ENCODE results near the gene KHDRBS2. TPM values are rescaled to one million over a fixed set of nuclear protein-coding genes. Genes with fewer than 3 reads are reported as not detected.
"Not testable (repeated sequence)": the region's sequence is repeated elsewhere in the genome, so short reads cannot be mapped to it uniquely, and the experiment has no call there.

The KHDRBS2 gene
- polyA plus RNA-seq, 3 donors from 2014 or later: not detected

DNA sequence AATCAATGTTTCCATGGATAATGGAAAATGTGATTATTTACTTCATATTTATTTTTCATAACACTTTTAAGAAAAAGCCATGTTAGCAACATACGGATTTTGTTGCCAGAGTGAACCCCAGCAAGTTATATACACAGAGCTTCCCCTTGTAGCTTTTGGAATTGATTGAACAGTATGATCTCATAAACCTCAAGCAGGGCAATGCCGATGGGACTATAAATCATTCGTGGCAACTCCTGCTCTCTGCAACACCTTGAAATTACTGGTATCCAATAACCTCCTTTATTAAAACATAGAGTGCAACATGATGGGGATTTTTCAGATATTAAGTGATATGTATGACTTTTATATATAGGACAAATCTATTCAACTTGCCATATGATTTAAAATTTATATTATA is 428.5 kb downstream of the KHDRBS2 start:
- peaks cover 12 to 58% (median 31%) of the 10 kb centered on the region in 6 donors for H3K9me3 Mint-ChIP-seq
- H3K4me1 Mint-ChIP-seq: no peaks in the 10 kb centered on the region
- H3K27ac Mint-ChIP-seq: no peak overlapping the region
- no peak overlapping the region for H3K4me3 Mint-ChIP-seq
- no peaks in the 10 kb centered on the region for H3K27me3 Mint-ChIP-seq (ENCODE audit: low read depth in 3 of 3)
- H3K36me3 Mint-ChIP-seq: peaks cover 0 to 3% (median 0%) of the 10 kb centered on the region in 3 donors
- no peak for DNase-seq

DNA sequence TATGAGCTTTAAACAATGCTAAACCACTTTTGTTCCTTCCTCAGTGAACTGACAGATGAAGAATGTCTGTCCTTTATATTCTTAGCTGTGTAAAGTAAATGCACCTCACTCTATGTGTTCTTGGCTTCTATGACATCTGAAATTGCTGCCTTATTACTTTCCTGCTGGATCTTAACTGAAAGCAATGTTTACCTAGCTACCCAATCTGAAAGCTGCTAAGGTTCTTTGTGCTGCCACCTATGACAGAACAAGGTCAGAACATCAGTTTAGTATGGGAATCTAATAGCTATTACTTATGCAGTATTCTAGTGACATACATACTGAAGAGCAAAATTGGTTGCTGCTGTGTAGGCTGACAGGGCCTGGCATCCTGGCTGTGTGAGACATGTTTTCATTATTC is 444.1 kb downstream of the KHDRBS2 start:
- H3K36me3 Mint-ChIP-seq: no peaks in the 10 kb centered on the region
- no peak for DNase-seq
- no peak overlapping the region for H3K27ac Mint-ChIP-seq
- H3K4me3 Mint-ChIP-seq: no peak overlapping the region
- H3K9me3 Mint-ChIP-seq: peaks cover 4 to 46% (median 13%) of the 10 kb centered on the region in 6 donors
- H3K27me3 Mint-ChIP-seq (ENCODE audit: low read depth in 3 of 3): no peaks in the 10 kb centered on the region
- H3K4me1 Mint-ChIP-seq: no peaks in the 10 kb centered on the region

- Mint-ChIP-seq H3K36me3 (no peaks in the 10 kb centered on the region), H3K4me1 (no peaks in the 10 kb centered on the region), H3K4me3 (no peak overlapping the region), H3K27me3 (ENCODE audit: low read depth in 3 of 3) (no peaks in the 10 kb centered on the region), H3K9me3 (peaks cover 12 to 45% (median 21%) of the 10 kb centered on the region in 6 donors), H3K27ac (no peak overlapping the region)
- no peak for DNase-seq
Observed at GRCh38 chr6:61835237-61835636, 450.8 kb downstream of the KHDRBS2 start.

DNA sequence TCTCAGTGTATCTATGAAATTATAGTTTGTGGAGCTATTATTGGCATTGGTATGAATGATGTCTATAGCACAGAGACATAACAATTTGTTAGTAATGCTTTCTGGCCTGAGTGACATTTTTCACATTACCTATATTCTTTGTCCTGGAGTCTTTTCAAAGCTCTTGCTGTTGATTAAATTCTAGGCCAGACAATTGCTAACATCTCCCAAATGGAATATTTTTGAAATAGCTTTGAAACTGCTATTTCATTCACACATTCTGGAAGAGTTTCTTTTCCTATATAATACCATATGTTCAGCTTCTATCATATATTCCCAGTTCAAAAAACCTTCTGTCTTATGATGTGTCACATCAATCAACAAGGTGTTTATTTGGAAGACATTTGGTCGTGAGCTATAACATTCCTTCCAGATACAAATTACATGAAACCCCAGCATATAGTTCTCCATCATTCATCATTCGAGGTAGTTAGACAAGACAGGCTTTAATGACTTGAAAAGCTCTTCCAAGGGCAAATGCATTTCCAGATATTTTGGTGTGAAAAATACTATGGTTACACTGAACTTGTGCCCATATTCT is 452.8 kb downstream of the KHDRBS2 start:
- peaks cover 11 to 45% (median 18%) of the 10 kb centered on the region in 6 donors for H3K9me3 Mint-ChIP-seq
- no peak overlapping the region for H3K27ac Mint-ChIP-seq
- DNase-seq: no peak
- no peaks in the 10 kb centered on the region for H3K36me3 Mint-ChIP-seq
- H3K27me3 Mint-ChIP-seq (ENCODE audit: low read depth in 3 of 3): no peaks in the 10 kb centered on the region
- H3K4me1 Mint-ChIP-seq: no peaks in the 10 kb centered on the region
- no peak overlapping the region for H3K4me3 Mint-ChIP-seq

DNA sequence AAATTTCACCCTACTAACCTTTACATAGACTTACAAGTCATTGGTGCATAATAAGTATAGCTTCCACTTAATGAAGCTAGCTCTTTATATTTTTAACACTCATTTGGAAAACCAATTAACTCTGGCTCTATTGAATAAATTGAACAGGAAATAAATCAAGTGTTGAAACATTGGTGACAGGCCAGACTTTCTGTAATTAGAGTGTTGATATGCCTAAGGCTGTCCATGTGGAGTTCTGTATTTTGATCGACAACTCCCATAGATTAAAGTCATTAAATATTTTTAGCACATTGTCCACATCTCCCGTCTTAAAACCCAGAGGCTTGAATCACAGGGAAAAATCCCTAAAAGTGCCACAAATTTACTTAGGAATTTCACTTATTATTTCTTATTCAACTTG is 468.3 kb downstream of the KHDRBS2 start:
- H3K27ac Mint-ChIP-seq: no peak overlapping the region
- no peak overlapping the region for H3K4me3 Mint-ChIP-seq
- peaks cover 6 to 50% (median 21%) of the 10 kb centered on the region in 6 donors for H3K9me3 Mint-ChIP-seq
- no peaks in the 10 kb centered on the region for H3K27me3 Mint-ChIP-seq (ENCODE audit: low read depth in 3 of 3)
- H3K4me1 Mint-ChIP-seq: no peaks in the 10 kb centered on the region
- DNase-seq: no peak
- no peaks in the 10 kb centered on the region for H3K36me3 Mint-ChIP-seq

GRCh38 chr6:61810047-61810446 is 476.0 kb downstream of the KHDRBS2 start:
- Mint-ChIP-seq H3K36me3 (peaks cover 0 to 5% (median 0%) of the 10 kb centered on the region in 3 donors), H3K27me3 (ENCODE audit: low read depth in 3 of 3) (peaks cover 0 to 4% (median 0%) of the 10 kb centered on the region in 3 donors), H3K4me1 (no peaks in the 10 kb centered on the region), H3K9me3 (peaks cover 7 to 25% (median 12%) of the 10 kb centered on the region in 6 donors), H3K4me3 (no peak overlapping the region), H3K27ac (no peak overlapping the region)
- no peak for DNase-seq

DNA sequence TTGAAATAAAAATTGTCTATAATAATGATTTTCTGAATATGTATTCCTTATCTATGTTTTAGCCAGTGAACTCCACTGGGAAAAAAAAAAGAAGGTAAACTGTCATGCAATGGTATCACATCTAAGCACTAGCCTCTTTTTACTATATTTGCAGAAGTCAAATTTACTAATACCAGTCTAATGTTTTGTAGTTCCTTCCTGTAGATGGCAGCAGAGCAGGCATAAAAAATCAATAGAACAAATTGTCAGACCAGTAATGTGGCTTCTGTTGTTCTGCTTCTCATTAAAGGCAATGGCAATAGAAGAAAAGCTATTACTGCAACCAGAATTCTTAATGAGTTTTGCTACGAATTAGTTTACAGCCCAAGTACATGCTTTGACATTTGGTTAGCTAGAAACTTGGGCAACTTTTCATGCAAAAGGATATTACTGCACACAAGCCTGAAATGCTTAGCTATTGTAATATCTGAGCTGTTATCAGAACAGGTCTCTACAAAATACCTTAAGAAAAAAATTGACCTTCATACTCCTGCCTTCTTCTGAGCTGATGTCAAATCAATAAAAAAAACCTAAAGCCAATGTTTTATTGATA is 476.9 kb downstream of the KHDRBS2 start:
- peaks cover 0 to 4% (median 0%) of the 10 kb centered on the region in 3 donors for H3K27me3 Mint-ChIP-seq (ENCODE audit: low read depth in 3 of 3)
- H3K4me3 Mint-ChIP-seq: no peak overlapping the region
- H3K9me3 Mint-ChIP-seq: peaks cover 9 to 34% (median 17%) of the 10 kb centered on the region in 6 donors
- no peak for DNase-seq
- H3K4me1 Mint-ChIP-seq: no peaks in the 10 kb centered on the region
- H3K27ac Mint-ChIP-seq: no peak overlapping the region
- H3K36me3 Mint-ChIP-seq: peaks cover 0 to 5% (median 5%) of the 10 kb centered on the region in 3 donors

DNA sequence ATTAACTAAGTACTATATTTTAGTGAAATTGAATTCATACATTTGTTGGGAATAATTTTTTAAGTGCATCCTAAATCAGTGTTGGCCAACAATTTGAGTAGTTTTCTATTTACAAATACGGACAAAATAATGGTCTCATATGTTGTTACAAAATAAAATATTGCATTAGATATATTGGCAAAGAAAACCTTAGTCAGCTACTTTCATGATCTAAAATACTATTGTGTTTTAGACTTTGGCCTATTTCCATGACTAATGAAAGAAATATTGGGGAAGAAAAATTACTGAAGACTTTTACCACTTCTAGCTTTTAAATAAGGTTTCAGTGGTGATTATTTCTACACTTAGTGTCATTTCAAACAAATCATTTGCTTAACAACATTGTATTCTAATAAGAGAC is 498.0 kb downstream of the KHDRBS2 start:
- H3K4me3 Mint-ChIP-seq: no peak overlapping the region
- peaks cover 3 to 35% (median 16%) of the 10 kb centered on the region in 6 donors for H3K9me3 Mint-ChIP-seq
- no peaks in the 10 kb centered on the region for H3K36me3 Mint-ChIP-seq
- DNase-seq: no peak
- no peaks in the 10 kb centered on the region for H3K4me1 Mint-ChIP-seq
- H3K27ac Mint-ChIP-seq: no peak overlapping the region
- H3K27me3 Mint-ChIP-seq (ENCODE audit: low read depth in 3 of 3): peaks cover 0 to 1% (median 0%) of the 10 kb centered on the region in 3 donors

- peaks cover 0 to 11% (median 3%) of the 10 kb centered on the region in 3 donors for H3K36me3 Mint-ChIP-seq
- peaks cover 23 to 64% (median 43%) of the 10 kb centered on the region in 6 donors for H3K9me3 Mint-ChIP-seq
- H3K4me1 Mint-ChIP-seq; H3K4me3 Mint-ChIP-seq; DNase-seq; H3K27ac Mint-ChIP-seq; H3K27me3 Mint-ChIP-seq (ENCODE audit: low read depth in 3 of 3): not testable (repeated sequence)
Observed at GRCh38 chr6:61769446-61769845, 516.6 kb downstream of the KHDRBS2 start.

- Mint-ChIP-seq H3K27me3 (ENCODE audit: low read depth in 3 of 3) (peaks cover 0 to 3% (median 0%) of the 10 kb centered on the region in 3 donors), H3K9me3 (peaks cover 10 to 57% (median 38%) of the 10 kb centered on the region in 6 donors), H3K27ac (no peak overlapping the region), H3K36me3 (no peaks in the 10 kb centered on the region), H3K4me3 (no peak overlapping the region), H3K4me1 (no peaks in the 10 kb centered on the region)
- DNase-seq: no peak
Observed at GRCh38 chr6:61755739-61756138, 530.3 kb downstream of the KHDRBS2 start.

- Mint-ChIP-seq H3K4me1 (no peaks in the 10 kb centered on the region), H3K4me3 (no peak overlapping the region), H3K36me3 (no peaks in the 10 kb centered on the region), H3K27ac (no peak overlapping the region), H3K9me3 (peaks cover 13 to 52% (median 30%) of the 10 kb centered on the region in 6 donors), H3K27me3 (ENCODE audit: low read depth in 3 of 3) (peaks cover 0 to 3% (median 0%) of the 10 kb centered on the region in 3 donors)
- no peak for DNase-seq
Observed at GRCh38 chr6:61751986-61752385, 534.0 kb downstream of the KHDRBS2 start.

- no peaks in the 10 kb centered on the region for H3K4me1 Mint-ChIP-seq
- H3K36me3 Mint-ChIP-seq: no peaks in the 10 kb centered on the region
- H3K27ac Mint-ChIP-seq: no peak overlapping the region
- peaks cover 0 to 2% (median 0%) of the 10 kb centered on the region in 3 donors for H3K27me3 Mint-ChIP-seq (ENCODE audit: low read depth in 3 of 3)
- peaks cover 12 to 57% (median 26%) of the 10 kb centered on the region in 6 donors for H3K9me3 Mint-ChIP-seq
- DNase-seq: no peak
- no peak overlapping the region for H3K4me3 Mint-ChIP-seq
Observed at GRCh38 chr6:61745994-61746393, 540.0 kb downstream of the KHDRBS2 start.

- H3K27ac Mint-ChIP-seq: no peak overlapping the region
- peaks cover 0 to 2% (median 0%) of the 10 kb centered on the region in 3 donors for H3K27me3 Mint-ChIP-seq (ENCODE audit: low read depth in 3 of 3)
- no peak for DNase-seq
- H3K9me3 Mint-ChIP-seq: peaks cover 14 to 57% (median 33%) of the 10 kb centered on the region in 6 donors
- H3K4me1 Mint-ChIP-seq: no peaks in the 10 kb centered on the region
- H3K4me3 Mint-ChIP-seq: no peak overlapping the region
- no peaks in the 10 kb centered on the region for H3K36me3 Mint-ChIP-seq
Observed at GRCh38 chr6:61711849-61712248, 574.2 kb downstream of the KHDRBS2 start.

DNA sequence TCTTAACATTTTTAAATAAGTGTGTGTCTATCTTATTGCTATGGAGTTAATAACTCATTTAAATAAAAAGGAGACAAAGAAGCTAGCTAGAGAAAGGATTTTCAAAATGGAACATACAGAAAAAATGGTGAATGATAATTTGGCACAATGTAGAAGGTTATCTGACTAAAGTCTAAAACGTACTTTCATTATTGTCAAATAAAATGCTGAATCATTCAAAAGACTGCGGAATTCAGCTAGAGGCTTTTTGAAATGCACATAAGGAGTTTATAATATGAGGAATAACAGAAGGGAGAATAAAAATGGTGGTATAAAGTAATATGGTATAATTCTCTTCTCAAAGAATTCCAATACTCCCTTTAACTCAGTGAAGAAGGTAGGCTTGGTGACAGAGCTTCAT is 597.9 kb downstream of the KHDRBS2 start:
- DNase-seq: no peak
- H3K27me3 Mint-ChIP-seq (ENCODE audit: low read depth in 3 of 3): no peaks in the 10 kb centered on the region
- H3K27ac Mint-ChIP-seq: no peak overlapping the region
- no peak overlapping the region for H3K4me3 Mint-ChIP-seq
- no peaks in the 10 kb centered on the region for H3K36me3 Mint-ChIP-seq
- peaks cover 8 to 50% (median 26%) of the 10 kb centered on the region in 6 donors for H3K9me3 Mint-ChIP-seq
- no peaks in the 10 kb centered on the region for H3K4me1 Mint-ChIP-seq

All from immature natural killer cell (primary cell).